Measurements from ENCODE around the gene POLN.

DNA sequence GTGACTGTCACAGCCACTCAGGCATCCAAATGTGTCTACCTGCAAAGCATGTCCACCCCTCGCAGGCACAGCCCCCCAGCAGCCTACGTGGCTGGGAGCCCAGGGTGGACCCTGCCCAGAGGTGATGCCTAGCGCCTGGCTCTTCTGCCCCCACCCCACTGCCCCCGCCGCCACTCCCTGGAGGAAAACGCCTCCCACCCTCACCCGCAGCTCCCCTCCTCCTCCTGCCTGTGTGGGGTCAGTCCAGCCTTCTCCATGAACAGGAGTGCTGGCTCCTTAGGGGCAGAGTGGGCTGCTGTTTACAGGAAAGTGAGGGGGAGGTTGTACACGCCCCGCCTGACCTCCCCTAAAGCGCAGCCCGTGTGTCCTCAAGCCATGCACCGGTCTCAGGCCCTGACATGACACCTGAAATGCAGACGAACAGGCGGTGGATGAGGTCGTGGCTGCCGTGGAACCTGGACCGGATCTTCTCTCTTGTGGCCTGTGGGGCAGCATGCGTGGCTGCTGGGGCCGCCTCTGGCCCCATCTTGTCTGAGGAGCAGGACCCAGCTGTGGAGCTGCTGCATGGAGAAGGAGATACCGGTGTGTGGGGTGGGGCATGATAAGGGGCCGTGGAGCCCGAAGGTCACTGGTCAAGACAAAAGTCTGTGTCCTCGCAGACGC, 31.9 kb upstream of the POLN start:
- TF ChIP-seq POLR2A (IDR thresholded peaks at IDR 0.05; ENCODE audit: extremely low read depth, insufficient read length) (no peak), MYC (IDR thresholded peaks at IDR 0.05; ENCODE audit: low read depth, low read length) (no peak)
- TF ChIP-seq, protein P1, sequence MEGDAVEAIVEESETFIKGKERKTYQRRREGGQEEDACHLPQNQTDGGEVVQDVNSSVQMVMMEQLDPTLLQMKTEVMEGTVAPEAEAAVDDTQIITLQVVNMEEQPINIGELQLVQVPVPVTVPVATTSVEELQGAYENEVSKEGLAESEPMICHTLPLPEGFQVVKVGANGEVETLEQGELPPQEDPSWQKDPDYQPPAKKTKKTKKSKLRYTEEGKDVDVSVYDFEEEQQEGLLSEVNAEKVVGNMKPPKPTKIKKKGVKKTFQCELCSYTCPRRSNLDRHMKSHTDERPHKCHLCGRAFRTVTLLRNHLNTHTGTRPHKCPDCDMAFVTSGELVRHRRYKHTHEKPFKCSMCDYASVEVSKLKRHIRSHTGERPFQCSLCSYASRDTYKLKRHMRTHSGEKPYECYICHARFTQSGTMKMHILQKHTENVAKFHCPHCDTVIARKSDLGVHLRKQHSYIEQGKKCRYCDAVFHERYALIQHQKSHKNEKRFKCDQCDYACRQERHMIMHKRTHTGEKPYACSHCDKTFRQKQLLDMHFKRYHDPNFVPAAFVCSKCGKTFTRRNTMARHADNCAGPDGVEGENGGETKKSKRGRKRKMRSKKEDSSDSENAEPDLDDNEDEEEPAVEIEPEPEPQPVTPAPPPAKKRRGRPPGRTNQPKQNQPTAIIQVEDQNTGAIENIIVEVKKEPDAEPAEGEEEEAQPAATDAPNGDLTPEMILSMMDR (IDR thresholded peaks at IDR 0.05; ENCODE audit: low read depth, low read length), result no peak
- TF ChIP-seq, protein P2, sequence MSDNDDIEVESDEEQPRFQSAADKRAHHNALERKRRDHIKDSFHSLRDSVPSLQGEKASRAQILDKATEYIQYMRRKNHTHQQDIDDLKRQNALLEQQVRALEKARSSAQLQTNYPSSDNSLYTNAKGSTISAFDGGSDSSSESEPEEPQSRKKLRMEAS (IDR thresholded peaks at IDR 0.05; ENCODE audit: low read depth, low read length), result no peak
